Measurements from ENCODE around the gene SRBD1.

SRBD1 gene, protein sequence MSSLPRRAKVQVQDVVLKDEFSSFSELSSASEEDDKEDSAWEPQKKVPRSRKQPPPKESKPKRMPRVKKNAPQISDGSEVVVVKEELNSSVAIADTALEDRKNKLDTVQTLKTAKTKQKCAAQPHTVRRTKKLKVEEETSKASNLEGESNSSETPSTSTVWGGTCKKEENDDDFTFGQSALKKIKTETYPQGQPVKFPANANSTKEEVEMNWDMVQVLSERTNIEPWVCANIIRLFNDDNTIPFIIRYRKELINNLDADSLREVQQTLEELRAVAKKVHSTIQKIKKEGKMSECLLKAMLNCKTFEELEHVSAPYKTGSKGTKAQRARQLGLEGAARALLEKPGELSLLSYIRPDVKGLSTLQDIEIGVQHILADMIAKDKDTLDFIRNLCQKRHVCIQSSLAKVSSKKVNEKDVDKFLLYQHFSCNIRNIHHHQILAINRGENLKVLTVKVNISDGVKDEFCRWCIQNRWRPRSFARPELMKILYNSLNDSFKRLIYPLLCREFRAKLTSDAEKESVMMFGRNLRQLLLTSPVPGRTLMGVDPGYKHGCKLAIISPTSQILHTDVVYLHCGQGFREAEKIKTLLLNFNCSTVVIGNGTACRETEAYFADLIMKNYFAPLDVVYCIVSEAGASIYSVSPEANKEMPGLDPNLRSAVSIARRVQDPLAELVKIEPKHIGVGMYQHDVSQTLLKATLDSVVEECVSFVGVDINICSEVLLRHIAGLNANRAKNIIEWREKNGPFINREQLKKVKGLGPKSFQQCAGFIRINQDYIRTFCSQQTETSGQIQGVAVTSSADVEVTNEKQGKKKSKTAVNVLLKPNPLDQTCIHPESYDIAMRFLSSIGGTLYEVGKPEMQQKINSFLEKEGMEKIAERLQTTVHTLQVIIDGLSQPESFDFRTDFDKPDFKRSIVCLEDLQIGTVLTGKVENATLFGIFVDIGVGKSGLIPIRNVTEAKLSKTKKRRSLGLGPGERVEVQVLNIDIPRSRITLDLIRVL

DNA sequence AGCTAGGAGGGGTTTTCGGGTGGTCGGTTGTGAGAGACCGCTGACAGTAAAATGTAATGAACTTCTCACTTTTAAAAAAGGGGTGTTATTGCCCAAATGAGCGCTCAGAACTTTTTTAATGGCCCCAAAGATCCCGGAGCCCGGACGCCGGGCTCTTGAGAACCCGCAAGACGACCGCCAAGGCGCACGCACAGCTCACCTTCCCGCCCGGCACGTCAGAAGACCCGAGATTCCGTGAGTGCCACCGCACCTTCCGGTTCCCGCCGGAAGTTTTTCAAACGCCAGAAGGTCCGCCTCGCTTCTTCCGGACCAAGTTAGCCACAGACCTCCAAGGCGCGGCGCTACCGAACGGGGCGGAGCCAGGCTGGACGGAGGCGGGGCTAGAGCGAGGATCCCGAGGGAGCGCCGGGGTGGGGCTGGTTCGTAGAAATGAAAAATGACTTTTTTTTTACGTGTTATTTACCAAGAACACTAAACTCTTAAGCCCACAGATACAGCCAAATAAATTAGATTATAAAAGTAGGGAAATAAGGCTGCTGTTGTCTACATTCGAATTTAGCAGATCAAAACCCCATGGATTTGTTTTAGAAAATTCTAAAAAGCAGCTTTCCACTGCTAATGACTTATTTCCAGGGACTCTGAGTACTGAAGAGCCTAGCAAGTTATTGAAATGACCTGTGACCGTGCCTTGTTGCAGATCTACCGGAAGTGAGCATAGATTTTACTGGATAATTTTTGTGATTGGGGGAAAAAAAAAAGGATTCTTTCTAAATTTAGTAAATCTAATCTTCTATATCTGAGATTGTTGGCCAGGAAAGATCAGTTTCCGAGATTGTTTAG lies at the start of gene SRBD1:
TSS of gene SRBD1 (minus strand) at position 248 of the 840 bp plus-strand sequence. CDS start 5,826 bp downstream, outside the sequence.
- in situ Hi-C loops (cut with HindIII; ENCODE audit: low sequenced_read_pairs), result no loop called here
- peak; percentile 94 for DNase-seq (ENCODE audit: low read depth, low spot score)
- TF ChIP-seq, protein P1, sequence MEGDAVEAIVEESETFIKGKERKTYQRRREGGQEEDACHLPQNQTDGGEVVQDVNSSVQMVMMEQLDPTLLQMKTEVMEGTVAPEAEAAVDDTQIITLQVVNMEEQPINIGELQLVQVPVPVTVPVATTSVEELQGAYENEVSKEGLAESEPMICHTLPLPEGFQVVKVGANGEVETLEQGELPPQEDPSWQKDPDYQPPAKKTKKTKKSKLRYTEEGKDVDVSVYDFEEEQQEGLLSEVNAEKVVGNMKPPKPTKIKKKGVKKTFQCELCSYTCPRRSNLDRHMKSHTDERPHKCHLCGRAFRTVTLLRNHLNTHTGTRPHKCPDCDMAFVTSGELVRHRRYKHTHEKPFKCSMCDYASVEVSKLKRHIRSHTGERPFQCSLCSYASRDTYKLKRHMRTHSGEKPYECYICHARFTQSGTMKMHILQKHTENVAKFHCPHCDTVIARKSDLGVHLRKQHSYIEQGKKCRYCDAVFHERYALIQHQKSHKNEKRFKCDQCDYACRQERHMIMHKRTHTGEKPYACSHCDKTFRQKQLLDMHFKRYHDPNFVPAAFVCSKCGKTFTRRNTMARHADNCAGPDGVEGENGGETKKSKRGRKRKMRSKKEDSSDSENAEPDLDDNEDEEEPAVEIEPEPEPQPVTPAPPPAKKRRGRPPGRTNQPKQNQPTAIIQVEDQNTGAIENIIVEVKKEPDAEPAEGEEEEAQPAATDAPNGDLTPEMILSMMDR (IDR thresholded peaks at IDR 0.05; ENCODE audit: low read depth, low read length), result no peak
- peak within 1 kb of the TSS; percentile 75 for H3K4me3 ChIP-seq (ENCODE audit: low read depth, low read length)

DNA sequence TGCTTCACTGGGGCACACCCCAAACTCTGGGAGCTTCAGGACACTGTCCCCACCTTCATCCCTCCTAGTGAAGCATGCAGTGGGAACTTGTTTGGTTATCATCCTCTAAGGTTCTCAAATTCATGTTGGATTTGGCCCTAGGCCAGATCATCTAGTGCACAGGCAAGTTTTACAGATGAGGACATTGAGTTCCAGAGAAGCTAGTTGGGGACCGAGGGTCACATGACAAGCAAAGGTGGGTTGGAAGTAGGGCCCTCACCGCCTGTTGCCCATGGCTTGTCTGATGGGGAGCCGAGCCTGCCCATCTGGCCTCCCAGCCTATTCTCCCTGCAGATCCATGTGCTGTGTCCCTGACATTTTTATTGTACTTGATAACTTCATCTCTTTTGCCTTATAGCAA lies 43.2 kb upstream of the SRBD1 start:
- no peak overlapping the region for H3K4me3 ChIP-seq (ENCODE audit: low read depth, low read length)
- TF ChIP-seq, protein P1 (IDR thresholded peaks at IDR 0.05; ENCODE audit: low read depth, low read length), result no peak
- in situ Hi-C loops (cut with HindIII; ENCODE audit: low sequenced_read_pairs), result no loop called here
- DNase-seq (ENCODE audit: low read depth, low spot score), result no peak

DNA sequence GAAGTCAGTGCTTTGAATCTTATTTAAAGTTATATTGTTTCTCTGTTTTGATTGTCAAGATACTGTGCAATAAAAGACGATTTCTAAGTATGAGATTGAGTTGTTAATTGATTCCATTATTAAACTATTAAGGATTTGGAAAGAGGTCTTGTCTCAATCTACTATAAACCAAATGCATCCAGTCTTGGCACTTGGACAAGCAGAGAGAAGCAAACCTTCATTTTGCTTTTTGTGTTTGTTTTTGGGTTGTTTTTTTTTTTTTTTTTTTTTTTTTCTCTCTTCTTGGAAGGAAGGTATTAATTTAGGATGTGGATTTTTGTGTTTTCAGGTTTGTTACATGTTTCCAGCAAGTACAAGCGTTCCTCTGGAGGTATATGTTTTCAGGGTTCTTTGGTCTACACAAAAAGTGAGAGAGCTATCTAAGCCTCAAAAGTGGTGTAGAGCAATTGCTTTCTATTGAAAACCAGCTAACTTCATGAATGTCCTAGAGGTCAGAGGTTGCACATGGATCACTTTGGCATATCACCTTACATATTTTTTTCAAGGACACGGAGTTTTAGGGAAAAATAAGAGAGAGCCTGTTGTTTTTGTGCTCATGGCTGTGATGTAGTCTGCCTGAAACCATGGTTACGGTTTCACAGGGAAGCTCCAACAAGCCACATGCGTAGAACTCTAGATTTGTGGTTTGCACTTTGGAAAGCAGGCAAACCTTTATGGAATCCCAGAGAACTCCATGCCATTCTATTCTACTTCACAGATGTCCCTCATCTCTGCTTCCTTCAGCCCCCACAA lies 42.3 kb upstream of the SRBD1 start:
- DNase-seq (ENCODE audit: low read depth, low spot score), result peak; percentile 61
- TF ChIP-seq, protein P1 (IDR thresholded peaks at IDR 0.05; ENCODE audit: low read depth, low read length), result no peak
- in situ Hi-C loops (cut with HindIII; ENCODE audit: low sequenced_read_pairs), result no loop called here
- peak overlapping the region; percentile 70 for H3K4me3 ChIP-seq (ENCODE audit: low read depth, low read length)

DNA sequence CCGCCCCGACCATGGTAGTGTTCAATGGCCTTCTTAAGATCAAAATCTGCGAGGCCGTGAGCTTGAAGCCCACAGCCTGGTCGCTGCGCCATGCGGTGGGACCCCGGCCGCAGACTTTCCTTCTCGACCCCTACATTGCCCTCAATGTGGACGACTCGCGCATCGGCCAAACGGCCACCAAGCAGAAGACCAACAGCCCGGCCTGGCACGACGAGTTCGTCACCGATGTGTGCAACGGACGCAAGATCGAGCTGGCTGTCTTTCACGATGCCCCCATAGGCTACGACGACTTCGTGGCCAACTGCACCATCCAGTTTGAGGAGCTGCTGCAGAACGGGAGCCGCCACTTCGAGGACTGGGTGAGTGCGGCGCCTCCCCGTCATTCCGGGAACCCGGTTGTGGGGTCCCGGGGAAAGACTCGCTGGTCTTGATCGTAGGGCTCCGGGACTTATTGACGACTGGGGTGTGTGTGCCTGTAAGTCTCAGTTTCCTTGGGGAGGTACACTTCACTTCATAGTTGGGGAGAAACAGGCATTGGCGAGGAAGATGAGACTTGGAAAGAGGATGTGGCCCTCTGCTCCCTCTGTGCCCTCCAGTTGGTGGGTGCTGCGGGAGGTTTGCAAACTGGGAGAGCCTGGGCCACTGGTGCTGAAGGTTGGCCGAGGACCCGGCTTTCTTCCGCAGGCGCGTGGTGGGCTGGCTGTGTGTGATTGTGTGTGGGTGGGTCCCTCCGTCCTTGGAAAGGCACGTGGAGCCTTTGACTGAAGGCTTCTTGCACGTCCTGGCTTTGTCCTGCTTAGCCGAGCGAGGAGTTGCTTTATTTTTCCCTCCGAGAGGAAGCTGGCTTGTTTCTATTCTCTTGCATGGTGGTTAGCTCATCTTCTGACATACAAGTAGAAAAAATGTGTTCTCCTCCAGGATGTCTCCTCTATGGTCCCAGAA lies 41.3 kb upstream of the SRBD1 start:
- TF ChIP-seq, protein P1 (IDR thresholded peaks at IDR 0.05; ENCODE audit: low read depth, low read length), result no peak
- DNase-seq (ENCODE audit: low read depth, low spot score), result peak; percentile 53
- peak overlapping the region; percentile 70 for H3K4me3 ChIP-seq (ENCODE audit: low read depth, low read length)
- in situ Hi-C loops (cut with HindIII; ENCODE audit: low sequenced_read_pairs), result no loop called here

DNA sequence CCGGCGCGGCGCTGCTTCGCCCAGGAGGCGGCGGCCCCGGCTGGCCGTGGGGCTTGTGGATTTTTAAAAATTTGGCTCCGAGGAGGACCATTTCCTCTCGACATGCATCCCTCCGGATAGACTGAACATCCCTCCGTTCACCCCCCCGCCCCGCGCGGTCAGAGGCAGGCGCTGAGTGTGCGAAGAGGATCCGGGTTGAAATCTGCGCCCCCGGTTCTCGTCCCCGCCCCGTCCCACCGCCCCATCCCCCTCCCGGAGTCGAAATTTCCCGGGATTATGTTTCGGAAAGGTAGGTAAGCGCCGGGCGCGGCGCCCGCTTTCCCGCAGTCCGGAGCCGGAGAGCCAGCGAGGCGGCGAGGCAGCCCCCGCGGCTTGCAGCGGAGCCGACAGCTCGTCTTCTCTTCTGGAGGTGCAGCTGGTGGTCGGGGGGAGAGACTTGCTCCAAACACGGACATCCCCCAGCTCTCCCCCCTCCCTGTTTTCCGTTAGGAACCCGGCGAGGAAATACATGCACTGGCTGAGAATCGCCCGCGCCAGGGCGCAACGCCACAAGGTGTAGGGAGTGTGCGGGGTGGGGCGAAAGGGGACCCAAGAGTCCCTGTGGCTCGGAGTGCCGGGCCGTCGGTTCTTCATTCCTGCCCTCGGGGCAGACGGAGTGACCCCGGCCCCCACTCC lies 40.5 kb upstream of the SRBD1 start, which contains the start of gene PRKCE:
TSS of gene PRKCE (plus strand) at position 261 of the 675 bp plus-strand sequence.
- TF ChIP-seq, protein P1 (IDR thresholded peaks at IDR 0.05; ENCODE audit: low read depth, low read length), result no peak
- H3K4me3 ChIP-seq (ENCODE audit: low read depth, low read length), result peak within 1 kb of the TSS; percentile 70
- in situ Hi-C loops (cut with HindIII; ENCODE audit: low sequenced_read_pairs), result no loop called here
- peak; percentile 29 for DNase-seq (ENCODE audit: low read depth, low spot score)
